Non-pigmented ciliary epithelial cell (primary cell): ENCODE results near the gene C2orf49.

Source experiments
- DNase-seq: peaks from one replicate; pipeline ENCODE4 v3.0.0-alpha.2; 2010; ENCODE audit warnings: low read depth

The C2orf49 gene

DNA sequence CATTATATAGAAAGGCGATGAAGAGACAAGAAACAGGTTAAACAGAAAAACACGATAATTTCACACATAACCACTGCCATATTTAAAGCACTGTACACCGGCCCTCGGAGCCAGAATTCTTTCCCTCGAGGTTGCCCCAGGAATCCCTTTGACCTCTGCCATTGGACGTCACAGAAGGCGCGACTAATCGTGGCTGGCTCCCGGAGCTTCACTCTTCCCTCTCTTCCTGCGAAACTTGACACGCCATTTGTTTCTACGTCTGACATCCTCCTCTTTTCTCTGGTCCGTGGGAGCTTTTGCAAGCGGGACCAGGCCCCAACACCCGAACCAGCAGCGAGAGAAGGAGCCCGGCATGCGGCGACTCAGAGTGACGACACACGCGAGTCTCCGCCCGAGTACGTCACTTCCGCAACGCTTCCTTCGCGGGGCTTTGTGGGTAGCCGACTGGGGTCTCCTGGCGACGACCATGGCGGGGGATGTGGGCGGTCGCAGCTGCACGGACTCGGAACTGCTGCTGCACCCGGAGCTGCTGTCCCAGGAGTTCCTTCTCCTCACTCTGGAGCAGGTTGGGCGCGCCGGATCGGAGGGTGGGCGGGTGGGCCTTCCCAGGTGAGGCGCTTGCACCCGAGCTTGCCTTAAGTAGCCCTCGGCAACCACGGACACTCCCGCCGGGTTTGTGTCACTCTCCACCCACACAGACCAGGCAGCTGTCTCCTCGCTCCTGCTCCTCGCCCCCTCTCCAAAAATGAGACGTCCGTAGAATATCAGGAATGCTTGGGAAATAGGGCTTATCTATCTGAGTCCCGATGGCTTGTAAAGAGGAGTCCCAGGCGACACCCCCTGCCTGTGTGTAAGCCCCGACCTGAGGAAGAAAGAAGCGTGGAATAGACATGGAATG is at the start of gene C2orf49:
Gene C2orf49, plus strand, starts transcription at position 419 of the 898 bp plus-strand sequence. Its CDS starts 48 bp downstream, at position 467.
- DNase-seq, result no peak

DNA sequence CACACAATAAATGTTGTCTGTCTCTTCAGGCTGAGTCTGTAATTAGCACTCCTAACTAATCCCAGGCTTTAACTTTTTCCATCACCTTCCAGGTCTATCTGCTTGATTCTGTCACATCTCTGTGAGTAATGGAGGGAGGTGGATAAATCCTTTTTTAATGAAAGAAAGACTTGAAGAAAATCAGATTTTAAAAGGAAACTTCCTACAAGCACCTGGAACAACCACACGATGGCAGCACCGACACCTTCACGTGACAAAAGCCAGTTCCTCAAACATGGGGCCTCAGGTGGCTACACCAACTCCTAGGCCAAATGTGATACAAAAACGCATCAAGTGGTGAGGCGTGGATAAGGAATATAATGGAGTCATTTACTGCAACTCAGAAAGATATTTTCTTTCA is 49.6 kb upstream of the C2orf49 start:
- DNase-seq, result no peak

DNA sequence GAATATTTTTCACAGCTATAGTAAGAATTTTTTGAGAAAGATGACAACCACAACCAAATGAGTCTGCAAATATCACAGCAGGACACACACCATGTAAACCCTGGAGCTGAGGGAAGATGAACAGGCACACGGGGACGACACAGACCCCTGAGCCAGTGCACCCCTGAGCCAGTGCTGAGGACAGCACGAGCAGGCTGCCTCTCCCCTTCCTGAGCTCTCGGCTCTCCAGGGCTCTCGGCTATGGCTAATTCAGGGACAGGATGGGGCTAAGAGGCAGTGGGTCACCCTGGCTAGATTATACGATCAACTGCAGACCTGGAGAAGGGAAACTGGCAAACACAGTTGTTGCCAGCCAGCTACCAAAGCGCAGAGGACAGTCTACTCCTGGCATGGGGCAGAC is 49.2 kb upstream of the C2orf49 start:
- no peak for DNase-seq

DNA sequence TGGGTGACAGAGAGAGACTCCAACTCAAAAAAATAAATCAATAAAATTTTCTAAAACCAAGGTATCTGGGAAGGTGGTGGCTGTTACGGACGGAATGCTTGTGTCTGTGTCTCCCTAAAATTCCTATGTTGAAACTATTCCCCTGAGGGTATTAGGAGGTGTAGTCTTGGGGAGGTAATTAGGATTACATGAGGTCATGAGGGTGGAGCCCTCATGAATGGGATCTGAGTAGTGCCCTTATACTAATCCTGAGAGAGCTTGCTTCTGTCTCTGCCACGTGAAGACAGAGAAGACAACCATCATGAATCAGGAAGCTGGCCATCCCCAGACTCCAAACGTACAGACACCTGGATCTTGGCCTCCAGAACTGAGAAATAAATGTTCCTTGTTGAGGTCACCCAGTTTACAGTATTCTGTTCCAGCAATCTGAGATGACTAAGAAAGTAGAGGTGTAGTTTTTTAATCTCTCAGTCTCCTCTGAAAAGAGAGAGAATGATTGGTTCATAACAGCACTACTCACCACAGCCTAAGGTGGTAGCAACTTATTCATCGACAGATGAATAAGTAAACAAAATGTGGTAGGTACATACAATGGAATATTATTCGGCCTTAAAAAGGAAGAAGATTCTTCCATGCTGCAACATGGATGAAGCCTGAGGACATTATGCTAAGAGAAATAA is 46.2 kb upstream of the C2orf49 start:
- no peak for DNase-seq

DNA sequence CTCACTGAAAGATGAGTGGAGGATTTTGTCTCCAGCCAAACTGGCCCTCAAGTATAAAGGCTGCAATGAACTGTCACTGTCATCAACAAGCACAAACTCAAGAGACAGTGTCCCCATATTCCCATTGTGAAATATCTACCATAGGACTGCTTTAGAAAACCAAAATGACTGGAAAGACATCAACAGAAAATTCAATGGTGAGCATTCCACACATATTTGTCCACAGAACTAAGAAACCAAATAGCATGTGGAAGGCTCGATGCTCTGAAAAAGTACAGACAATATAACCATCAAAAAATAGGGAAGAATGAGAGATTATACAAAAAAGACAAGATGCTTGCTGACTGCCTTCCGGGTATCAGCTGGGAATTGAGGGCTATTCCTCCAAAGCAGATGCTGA is 45.4 kb upstream of the C2orf49 start:
- DNase-seq, result no peak

DNA sequence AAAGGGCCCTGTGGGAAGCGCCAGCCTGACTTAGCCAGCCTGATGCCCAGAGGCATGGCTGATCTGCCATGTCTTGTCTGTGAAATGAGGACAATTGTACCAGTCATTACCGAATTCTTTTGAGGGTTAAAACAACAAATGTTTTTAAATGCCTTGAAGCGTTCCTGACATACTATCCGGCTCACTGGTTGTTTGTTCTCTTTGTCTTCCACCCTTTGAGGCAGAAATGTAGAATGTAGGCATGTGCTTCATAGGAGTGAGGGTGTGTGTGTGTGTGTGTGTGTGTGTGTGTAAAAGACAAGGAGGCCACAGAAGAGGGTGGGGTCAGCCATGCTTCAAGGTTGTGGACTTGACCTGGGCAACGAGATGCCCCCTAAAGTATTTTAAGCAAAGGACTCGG is 43.3 kb upstream of the C2orf49 start:
- DNase-seq, result no peak

DNA sequence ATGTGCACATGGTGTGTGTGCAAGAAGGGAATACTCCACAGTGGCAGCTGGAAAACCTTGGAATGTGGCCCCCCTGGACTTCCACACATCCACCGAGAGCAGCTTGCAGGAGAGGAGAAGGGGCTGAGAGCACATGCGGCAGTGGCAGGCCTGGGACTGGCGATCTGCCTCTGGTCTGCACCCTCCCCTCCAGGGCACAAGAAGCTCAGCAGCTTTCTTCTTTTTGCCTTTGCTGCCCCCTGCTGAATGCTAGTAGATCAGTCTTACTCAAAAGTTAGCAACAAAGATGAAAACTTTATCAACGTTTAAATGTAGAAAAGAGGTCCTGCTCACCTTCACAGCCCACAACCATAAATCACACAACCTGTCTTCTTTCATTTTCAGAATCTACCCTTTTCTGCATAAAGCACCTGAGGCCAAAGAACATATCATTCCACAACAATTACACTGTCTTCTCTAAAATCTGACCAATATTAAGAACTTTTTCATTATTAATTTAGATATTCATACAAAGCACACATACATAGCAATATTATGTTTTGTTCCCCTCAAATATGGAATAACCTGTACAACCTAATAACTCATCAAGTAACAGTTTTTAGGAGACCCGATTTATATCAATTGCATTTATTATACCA is 42.4 kb upstream of the C2orf49 start:
- DNase-seq, result peak; percentile 24

DNA sequence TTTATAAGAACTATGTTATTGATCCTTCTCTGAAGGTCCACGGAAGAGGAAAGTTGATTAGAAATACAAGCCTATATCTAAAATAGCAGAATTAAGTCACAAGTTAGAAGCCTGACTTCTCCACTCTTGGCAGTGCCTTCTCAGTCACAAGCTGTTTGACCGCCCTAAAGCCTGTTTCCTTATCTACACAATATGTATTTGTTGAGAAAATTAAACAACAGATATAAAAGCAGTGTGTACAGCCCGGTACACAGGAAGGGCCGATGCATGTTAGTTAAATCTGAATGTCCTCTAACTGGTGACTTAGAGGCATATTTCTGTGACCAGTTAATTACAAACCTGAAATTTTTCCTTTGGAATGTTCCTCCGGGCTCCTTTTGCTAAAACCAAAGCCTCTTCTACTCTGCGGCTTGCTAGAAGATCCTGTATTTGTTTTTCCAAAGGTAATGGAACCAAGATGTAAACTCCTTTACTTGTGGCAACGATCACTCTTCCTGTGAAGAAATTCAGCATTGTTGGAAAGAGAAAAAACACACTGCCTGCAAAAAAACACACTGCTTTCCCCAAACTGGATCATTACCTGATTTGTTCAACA is 41.2 kb upstream of the C2orf49 start:
- no peak for DNase-seq

DNA sequence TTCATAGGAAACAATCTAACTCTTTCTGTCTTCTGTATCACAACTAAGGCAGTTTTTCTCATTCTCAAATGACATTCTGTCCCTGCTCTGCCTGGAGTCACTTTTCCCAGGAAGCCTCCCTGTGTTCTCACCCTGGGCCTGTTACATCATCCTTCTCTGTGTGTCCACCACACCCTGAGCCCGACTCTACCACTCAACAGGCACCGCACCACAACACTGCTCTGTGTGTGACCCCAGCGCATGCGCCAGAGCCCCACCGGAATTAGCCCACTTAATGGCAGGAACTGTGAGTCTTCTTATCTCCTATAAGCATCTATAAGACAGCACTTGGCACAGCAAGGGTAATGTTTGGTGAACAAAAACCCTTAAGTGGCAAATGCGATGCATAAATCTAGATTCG is 40.1 kb upstream of the C2orf49 start:
- no peak for DNase-seq

DNA sequence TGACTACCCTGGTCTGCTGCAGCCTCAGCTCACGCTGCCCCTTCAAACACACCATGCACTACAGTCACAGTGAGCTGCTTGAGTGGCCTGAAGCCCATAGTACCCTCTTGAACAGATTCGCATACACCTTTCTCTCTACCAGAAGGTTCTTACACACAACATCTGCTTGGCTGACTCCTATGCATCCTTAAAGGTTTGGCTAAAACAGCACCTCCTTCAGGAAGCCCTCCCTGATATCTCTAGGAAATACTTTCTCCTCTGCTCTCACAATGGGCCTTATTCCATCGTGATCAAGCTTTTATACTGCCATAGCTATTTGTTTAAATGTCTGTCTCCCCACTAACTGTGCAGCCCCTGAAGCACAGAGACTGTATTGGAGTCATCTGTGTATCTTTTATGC is 39.3 kb upstream of the C2orf49 start:
- DNase-seq, result no peak

DNA sequence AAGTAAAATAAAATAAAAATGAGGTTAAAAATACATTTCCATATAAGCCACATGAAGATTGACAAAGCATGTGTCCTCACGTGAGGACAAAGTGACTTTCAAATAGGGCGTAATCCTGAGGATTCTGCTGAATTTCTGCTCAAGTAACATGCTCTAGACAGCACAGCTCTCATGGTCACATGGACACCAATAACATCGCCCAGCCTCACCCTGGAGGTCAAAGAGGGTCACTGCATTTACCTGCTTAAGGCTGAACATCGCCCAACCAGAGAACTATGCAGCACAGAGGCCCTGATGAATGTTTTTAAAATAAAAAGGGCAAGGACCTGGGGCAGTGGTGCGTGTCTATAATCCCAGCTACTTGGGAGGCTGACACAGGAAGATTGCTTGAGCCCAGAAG is 38.0 kb upstream of the C2orf49 start:
- DNase-seq, result no peak

DNA sequence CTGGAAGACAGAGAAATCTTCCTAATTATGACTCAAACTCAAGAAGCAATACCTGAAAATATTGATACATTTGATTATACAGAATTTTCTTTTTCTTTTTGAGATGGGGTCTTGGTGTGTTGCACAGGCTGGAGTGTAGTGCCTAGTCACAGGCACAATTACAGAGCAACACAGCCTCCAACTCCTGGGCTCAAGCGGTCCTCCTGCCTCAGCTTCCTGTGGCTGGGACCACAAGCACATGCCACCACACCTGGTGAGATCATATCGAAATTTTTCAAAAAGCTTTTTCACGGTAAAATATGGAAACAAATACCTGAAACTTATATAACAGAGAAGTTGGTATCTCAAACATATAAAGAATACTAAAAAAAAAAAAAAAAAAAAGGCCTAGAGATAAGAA is 35.7 kb upstream of the C2orf49 start:
- DNase-seq, result no peak

DNA sequence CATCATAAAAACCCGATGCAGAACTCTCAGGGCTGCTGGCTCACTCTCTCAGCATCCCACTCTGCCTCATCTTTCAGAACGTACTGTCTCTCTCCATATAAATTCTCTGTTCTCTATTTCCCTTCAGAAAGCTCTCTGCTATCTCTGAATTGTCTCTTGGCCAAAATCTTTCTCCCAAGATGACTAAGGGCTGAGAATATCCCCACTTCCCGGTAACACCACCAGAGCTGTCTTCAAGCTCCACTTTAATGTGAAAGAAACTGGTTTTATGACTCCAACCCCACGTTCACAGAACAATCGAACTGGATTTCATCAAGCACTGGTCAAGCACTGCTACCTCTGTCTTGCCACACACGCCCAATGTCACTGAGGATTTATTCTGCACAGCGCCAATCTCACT is 30.2 kb upstream of the C2orf49 start:
- DNase-seq, result no peak

DNA sequence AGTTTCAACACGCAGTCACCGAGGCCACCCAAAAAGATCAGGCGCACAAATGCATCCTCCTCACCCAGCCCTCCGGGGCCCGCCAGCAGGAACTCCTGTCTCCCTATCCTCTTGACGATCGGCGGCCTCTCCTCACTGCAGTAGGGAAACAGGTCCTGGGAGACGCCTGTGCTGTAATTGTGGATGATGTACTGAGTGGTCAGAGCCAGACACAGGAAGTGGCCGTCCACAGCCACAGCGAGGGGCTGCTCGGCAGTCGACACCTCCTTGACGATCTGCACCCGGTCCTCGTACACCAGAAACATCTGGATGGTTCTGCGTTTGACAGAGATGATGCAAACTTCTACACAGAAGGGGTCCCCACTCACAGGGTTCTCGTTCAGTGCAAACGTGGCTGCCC is 29.8 kb upstream of the C2orf49 start:
- no peak for DNase-seq

DNA sequence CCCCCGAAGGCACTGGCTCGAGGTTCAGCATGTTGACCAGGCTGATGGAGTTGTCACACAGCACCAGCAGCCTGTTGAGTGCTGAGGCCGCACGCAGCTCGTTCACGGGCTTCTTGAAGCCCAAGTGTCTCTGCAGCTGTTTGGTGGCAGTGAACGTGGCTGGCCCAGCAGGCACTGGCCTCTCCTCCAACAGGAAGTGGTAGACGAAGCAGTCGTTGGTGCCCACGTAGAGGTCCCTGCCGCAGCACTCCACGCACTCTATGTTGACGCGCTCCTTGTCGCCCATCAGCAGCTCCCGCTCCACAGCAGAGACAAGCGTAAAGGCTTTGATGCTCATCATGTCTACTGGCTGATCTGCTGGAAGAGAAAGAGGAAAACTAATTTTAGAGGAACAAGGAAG is 29.4 kb upstream of the C2orf49 start:
- no peak for DNase-seq

DNA sequence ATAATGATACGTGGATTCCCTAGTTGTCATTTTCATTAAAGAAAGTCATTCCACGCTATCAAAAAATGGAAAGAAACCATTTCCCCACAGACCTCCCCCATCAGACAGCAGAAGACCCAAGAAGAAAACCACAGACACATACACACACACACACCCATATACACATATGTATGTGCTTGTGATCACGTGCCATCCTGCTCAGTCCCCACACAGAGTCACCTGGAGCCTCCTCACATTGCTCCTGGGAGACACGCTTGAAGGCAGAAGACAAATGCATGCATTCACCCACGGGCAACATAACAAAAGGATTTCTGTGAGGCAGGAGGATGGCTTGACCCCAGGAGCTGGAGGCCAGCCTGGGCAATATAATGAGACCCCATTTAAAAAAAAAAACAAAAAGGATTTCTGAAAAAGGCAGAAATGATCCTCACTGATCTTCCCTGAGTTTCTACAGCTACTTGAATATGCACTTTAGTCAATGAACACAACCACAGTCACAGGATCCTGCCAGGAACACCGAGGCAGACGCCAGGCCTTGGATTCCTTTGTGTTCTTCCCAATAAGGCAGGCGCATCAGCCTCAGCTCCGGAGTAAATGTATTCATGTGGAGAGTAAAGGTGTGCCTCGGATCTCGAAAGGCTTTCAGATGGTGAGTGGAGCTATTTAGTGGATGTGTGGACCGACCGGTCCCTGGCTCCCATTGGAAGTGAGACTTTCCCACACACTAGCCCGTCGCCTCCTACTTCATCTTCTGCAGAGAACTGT is 28.8 kb upstream of the C2orf49 start:
- DNase-seq, result no peak

DNA sequence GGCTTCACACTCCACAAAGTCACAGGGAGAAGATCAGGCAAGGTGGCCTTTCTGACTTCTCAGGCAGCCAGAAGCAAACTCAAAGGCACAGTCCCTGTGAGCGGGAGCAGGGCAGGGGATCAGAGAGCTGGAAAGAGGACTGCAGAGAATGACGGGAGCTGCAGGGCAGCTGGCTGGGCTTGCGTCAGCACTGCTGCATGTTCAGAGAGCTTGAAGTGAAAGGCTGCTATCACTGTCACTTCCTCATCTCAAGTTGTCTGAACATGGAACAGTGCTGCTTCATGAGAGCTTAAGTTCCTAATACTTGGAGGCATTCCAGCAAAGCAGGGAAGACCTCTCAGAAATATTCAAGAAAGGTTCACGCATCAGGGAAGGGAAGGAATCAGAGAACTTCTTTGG is 28.2 kb upstream of the C2orf49 start:
- DNase-seq, result no peak

DNA sequence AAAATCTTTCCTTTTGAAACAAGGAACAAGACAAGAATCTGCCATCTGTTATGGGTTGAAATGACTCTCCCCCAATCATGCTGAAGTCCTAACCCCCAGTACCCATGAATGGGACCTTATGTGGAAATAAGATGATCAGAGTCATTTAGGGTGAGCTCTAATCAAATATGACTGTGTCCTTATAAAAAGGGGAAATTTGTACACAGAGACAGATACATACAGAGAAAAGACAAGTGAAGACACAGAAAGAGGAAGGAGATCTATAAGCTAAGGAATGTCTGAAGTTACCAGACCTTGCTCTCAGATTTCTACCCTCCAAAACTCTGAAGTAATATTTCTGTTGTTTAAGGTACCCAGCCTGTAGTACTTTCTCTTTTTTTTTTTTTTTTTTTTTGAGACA is 23.5 kb upstream of the C2orf49 start:
- DNase-seq, result no peak

DNA sequence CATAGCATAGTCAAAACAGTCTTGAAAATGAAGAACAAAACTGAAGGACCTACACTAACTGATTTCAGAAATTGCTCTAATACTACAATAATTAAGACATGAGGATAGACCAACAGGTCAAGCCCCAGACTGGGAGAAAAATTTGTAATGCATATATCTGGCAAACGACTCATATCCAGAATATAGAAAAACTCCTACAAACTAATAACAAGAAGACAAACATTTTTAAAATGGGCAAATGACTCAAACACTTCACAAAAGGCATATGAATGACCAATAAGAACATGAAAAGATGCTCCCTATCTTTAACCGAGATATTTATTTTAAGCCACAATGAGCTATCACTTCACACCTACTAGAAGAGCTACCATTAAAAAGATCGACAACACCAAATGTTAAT is 22.0 kb upstream of the C2orf49 start:
- no peak for DNase-seq

DNA sequence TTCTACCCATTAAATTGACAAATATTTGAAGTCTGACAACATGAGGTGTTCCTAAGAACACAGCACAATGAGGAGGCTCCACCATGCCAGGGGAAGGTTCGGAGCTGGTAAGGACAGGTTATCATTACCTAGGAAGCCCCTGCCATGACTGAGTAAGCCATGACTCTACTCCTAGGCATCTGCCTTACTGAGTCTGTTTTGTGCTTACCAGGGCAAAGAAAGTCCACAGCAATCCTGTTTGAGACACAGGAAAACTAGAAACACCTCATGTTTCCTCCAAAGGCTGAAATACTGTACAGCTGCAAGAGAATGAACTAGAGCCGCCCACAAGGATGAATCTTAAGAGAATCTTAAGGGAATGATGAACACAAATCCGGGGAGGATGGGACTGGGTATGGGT is 19.4 kb upstream of the C2orf49 start:
- no peak for DNase-seq

DNA sequence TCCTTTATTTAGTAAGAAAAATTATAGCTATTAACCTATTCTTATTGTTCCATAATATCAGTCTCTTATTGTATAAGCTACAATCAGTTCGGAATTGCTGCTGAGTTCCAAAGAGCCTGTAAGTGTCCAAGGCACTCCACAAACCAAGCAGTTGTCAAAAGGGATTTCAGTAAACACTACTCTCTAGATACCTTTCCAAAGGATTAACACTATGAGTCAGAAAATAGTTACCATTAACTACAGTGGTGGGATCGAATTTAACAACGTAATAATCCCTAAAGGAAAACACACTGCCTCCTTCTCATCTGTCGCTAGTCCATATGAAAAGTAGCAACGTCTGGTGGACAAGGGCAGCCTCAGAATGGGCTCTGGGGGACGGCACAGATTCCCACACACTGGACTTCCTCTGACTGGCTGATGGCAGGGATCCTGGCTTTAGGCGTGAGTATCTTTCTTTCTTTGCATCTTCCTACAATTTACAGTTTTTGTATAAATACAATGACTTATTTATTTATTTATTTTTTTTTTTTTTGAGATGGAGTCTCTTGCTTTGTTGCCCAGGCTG is 16.6 kb upstream of the C2orf49 start:
- DNase-seq, result no peak
